ENCODE measurements around the gene PCDHB1. TPM values are rescaled to one million over a fixed set of nuclear protein-coding genes. Genes with fewer than 3 reads are reported as not detected.

Gene PCDHB1
- total and polyA plus RNA-seq, 4 donors = 0.01 to 0.28 (median 0.08) TPM

DNA sequence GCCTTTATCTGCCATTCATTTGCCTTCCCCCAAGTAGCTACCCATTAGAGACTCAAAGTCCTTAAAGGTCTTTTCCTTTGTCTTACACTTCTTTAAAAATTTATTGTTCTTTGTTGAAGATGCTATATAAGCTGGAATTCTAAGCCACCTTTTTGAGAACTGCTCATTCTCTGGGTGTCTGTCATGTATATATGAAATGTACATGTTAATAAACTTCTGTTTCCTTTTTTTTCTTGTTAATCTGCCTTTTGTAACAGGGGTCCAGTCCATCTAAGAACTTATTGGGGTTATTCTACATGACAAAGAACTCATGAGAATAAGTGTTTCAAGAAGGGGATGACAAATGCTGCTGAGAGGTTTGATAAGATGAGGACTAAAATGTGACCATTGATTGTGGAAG is 43.4 kb upstream of the PCDHB1 start:
- Histone ChIP-seq H3K4me3 (no peak overlapping the region), H3K9ac (ENCODE audit: insufficient read depth in 1 of 2, low read length in 2 of 2) (no peak overlapping the region), H3K9me3 (ENCODE audit: control insufficient read depth in 4 of 4, insufficient read depth in 3 of 4, low read length in 3 of 4) (no peaks in the 10 kb centered on the region), H3K4me1 (ENCODE audit: control insufficient read depth in 5 of 5, insufficient read depth in 5 of 5, low read length in 5 of 5) (no peaks in the 10 kb centered on the region), H3K27me3 (ENCODE audit: control insufficient read depth in 3 of 3, insufficient read depth in 3 of 3, low read length in 2 of 3) (no peaks in the 10 kb centered on the region), H3K27ac (ENCODE audit: low read depth in 1 of 2, low read length in 1 of 2) (no peak overlapping the region), H3K36me3 (ENCODE audit: control insufficient read depth in 4 of 4, insufficient read depth in 4 of 4, low read length in 4 of 4) (no peaks in the 10 kb centered on the region)
- ATAC-seq (ENCODE audit: insufficient read depth, low FRiP score) (no peak), DNase-seq (no peak)
- TF ChIP-seq, protein P1, sequence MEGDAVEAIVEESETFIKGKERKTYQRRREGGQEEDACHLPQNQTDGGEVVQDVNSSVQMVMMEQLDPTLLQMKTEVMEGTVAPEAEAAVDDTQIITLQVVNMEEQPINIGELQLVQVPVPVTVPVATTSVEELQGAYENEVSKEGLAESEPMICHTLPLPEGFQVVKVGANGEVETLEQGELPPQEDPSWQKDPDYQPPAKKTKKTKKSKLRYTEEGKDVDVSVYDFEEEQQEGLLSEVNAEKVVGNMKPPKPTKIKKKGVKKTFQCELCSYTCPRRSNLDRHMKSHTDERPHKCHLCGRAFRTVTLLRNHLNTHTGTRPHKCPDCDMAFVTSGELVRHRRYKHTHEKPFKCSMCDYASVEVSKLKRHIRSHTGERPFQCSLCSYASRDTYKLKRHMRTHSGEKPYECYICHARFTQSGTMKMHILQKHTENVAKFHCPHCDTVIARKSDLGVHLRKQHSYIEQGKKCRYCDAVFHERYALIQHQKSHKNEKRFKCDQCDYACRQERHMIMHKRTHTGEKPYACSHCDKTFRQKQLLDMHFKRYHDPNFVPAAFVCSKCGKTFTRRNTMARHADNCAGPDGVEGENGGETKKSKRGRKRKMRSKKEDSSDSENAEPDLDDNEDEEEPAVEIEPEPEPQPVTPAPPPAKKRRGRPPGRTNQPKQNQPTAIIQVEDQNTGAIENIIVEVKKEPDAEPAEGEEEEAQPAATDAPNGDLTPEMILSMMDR (IDR thresholded peaks at IDR 0.05; ENCODE audit: control extremely low read depth, extremely low read depth) = no peak

DNA sequence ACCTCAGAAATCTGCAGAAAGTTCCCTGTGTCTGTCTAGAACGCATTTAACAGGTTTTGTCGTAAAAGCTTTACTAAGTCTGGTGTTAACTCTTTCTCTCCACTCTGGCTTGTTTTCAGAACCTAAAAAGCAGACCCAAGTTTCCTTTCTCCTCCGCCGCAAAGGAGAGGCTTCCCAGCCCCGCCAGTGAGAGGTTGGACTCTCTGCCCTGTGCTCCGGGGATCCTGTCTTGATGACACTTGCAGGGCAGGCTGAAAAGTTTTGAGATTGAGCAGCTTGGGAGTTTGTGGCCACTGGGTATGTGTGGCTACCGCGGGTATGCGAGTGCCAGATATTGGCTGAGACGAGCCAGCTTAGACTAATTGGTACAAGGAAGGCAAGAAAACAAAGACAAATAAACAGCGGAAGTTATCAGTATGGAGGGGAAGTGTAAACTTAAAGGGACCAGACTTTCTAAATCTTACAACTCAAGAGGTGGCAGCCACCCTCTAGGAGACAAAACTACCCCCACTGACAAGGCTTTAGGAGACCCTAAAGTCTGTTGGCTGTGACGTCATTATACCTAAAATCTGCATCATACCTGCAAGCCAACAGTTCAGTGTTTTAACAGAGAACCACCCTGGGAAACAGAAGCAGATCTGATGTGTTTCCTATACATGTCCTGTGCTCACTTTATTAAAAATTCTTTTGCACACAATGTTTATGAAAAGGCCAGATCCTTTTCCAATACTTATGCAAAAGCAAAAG is 41.0 kb upstream of the PCDHB1 start:
- no peaks in the 10 kb centered on the region for H3K9me3 ChIP-seq (ENCODE audit: control insufficient read depth in 4 of 4, insufficient read depth in 3 of 4, low read length in 3 of 4)
- peaks cover 0 to 3% (median 0%) of the 10 kb centered on the region in 3 donors for H3K27me3 ChIP-seq (ENCODE audit: control insufficient read depth in 3 of 3, insufficient read depth in 3 of 3, low read length in 2 of 3)
- DNase-seq (no peak), ATAC-seq (ENCODE audit: insufficient read depth, low FRiP score) (no peak)
- H3K27ac ChIP-seq (ENCODE audit: low read depth in 1 of 2, low read length in 1 of 2) = no peak overlapping the region
- TF ChIP-seq, protein P1 (IDR thresholded peaks at IDR 0.05; ENCODE audit: control extremely low read depth, extremely low read depth) = no peak
- no peak overlapping the region for H3K9ac ChIP-seq (ENCODE audit: insufficient read depth in 1 of 2, low read length in 2 of 2)
- no peak overlapping the region for H3K4me3 ChIP-seq
- no peaks in the 10 kb centered on the region for H3K36me3 ChIP-seq (ENCODE audit: control insufficient read depth in 4 of 4, insufficient read depth in 4 of 4, low read length in 4 of 4)
- H3K4me1 ChIP-seq (ENCODE audit: control insufficient read depth in 5 of 5, insufficient read depth in 5 of 5, low read length in 5 of 5) = no peaks in the 10 kb centered on the region
- 44 to 48% methylated on average over 12 of the region's 12 CpGs for whole genome bisulfite sequencing, 2 donors

DNA sequence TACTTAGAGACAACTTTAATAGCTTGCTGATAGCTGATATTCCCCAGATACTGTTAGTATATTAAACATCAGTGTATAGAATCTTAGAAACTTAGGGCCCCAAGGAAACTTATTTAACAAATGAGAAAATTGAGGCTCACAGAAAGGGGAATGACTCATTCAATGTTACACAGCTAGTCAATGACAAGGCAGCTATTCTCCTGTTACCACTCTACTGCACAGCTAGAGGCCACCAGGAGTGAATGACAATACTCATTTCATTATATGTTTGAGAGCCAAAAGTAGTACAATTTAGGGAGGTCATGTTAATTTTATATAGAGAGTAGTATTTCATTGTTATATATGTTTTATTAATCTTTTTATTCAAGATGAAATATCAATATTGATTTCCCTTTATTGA is 33.2 kb upstream of the PCDHB1 start:
- ATAC-seq (ENCODE audit: insufficient read depth, low FRiP score) = no peak

More for the DNA sequence above, 33.2 kb upstream of the PCDHB1 start:
- Histone ChIP-seq H3K4me3 (no peak overlapping the region), H3K4me1 (ENCODE audit: control insufficient read depth in 5 of 5, insufficient read depth in 5 of 5, low read length in 5 of 5) (no peaks in the 10 kb centered on the region), H3K27ac (ENCODE audit: low read depth in 1 of 2, low read length in 1 of 2) (no peak overlapping the region), H3K36me3 (ENCODE audit: control insufficient read depth in 4 of 4, insufficient read depth in 4 of 4, low read length in 4 of 4) (no peaks in the 10 kb centered on the region), H3K27me3 (ENCODE audit: control insufficient read depth in 3 of 3, insufficient read depth in 3 of 3, low read length in 2 of 3) (peaks cover 0 to 3% (median 0%) of the 10 kb centered on the region in 3 donors), H3K9me3 (ENCODE audit: control insufficient read depth in 4 of 4, insufficient read depth in 3 of 4, low read length in 3 of 4) (peaks cover 0 to 2% (median 0%) of the 10 kb centered on the region in 4 donors), H3K9ac (ENCODE audit: insufficient read depth in 1 of 2, low read length in 2 of 2) (no peak overlapping the region)
- TF ChIP-seq, protein P1 (IDR thresholded peaks at IDR 0.05; ENCODE audit: control extremely low read depth, extremely low read depth) = no peak
- DNase-seq = no peak

All from lung (tissue), 12 donors.